DMS79 treated with DMSO at 0.1 percent for 48 hours (cell line): ENCODE results near the gene ANO9.

Source experiments
- DNase-seq: peaks from one replicate; lab custom pipeline; 2025; lab: John Stamatoyannopoulos, UW

The ANO9 gene

GRCh38 chr11:382081-382629, 59.7 kb downstream of the ANO9 start:
- DNase-seq, result no peak

DNA sequence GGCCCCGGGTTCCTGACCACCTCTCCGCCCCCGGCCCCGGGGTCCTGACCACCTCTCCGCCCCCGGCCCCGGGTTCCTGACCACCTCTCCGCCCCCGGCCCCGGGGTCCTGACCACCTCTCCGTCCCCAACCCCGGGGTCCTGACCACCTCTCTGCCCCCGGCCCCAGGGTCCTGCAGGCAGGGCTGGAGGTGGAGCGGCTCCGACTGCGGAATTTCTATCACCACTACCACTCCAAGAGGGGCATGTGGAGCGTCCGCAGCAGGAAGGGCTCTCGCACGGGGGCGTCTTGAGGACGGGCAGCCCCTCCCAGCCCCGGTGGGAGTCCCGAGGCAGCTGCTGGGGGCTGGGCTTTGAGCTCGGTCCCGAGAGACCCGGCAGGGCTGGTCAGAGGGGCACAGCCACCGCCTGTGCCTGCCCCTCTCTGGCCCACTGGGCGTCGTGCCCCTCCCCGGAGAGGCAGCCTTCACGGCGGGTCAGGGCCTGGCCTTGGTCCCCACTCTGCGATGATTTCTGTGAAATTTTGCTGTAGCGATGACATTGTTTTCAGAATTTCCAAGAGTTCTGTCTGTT, 60.2 kb downstream of the ANO9 start:
- DNase-seq, result no peak

GRCh38 chr11:380996-381395, 60.8 kb downstream of the ANO9 start:
- no peak for DNase-seq

DNA sequence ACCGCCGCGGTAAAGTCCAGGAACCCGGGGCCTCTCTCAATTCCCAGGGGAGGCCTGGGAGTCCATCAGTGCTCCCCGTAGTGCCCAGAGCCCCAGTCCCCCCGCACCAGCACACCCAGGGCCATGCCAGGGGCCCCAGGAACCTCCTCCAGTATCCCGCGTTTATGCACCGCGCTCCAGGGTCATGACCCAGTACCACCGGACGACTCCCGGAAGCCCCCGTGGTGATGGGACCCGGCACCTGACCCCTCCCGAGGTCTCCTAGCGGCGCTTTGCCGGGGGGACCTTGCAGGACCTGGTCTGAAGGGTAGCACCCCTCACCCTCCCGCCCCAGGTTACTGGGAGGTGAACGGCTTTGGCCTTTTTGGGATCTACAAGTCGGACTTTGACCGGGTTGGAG, 61.3 kb downstream of the ANO9 start:
- DNase-seq, result no peak

DNA sequence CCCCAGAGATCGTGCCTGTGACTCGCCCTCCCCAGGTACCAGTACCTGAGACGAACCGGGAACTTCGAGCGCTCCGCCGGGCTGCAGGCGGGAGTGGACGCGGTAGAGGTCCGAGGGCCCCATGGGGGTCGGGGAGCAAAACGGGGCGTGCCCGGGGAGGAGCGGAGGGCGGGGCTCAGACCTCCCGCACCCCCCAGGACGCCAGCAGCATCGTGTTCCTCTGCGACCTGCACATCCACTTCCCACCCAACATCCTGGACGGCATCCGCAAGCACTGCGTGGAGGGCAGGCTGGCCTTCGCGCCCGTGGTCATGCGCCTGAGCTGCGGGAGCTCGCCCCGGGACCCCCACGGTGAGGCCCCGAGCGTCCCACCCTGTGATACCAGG, 61.7 kb downstream of the ANO9 start:
- no peak for DNase-seq

- no peak for DNase-seq
Measured at GRCh38 chr11:379205-380094, 62.4 kb downstream of the ANO9 start.

DNA sequence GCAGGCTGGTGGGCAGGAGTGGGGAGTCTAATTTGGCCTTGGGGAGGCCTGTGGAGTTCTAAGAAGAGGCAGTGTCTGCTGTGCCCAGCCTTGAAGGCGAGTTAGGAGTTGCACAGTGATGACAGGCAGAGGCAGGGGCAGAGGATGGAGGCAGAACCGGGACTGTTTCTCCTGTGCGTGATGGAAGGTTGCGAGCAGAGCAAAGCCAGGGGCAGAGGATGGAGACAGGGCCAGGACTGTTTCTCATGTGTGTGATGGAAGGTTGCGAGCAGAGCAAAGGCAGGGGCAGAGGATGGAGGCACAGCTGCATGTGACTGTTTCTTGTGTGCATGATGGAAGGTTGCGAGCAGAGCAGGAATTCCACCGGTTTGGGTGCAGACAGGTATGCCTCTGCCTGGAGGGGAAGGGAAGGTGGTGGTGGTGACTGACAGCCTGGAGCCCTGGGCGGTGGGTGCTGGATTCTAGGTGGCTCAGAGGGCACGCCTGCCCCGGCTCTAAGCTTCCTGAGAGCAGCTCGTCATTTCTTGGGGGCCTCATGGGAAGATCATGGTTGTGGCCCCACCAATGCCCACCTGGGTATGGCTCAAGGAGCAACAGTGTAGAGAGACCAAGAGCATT, 63.8 kb downstream of the ANO9 start:
- DNase-seq, result no peak

DNA sequence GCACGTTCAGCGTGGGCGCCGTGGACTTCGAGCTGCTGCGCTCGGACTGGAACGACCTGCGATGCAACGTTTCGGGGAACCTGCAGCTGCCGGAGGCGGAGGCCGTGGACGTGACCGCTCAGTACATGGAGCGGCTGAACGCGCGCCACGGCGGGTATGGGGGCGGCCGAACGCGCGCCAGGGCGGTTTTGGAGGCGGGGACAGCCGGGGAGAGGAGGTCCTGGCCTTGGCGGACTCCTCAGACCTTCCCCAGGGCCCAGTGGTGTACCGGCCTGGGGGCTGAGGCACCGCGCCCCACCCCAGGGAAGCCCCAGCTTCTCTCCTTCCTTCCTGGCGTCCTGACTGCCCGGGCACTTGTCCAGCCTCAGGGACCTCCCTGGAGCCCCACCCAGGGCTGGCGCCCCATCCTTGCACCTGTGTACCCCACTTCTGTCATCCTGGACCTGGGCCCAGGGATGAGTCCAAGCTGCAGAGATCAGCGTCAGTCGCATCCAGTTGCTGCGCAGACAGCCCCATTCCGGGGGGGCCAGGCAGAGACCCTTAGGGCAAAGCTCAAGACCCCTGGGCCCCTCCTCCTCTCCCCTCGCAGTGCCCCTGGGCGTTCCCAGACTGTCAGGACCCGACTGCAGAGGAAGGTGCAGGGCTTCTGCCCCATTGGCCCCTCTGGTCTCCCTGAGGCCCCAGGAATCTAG, 64.5 kb downstream of the ANO9 start:
- no peak for DNase-seq

DNA sequence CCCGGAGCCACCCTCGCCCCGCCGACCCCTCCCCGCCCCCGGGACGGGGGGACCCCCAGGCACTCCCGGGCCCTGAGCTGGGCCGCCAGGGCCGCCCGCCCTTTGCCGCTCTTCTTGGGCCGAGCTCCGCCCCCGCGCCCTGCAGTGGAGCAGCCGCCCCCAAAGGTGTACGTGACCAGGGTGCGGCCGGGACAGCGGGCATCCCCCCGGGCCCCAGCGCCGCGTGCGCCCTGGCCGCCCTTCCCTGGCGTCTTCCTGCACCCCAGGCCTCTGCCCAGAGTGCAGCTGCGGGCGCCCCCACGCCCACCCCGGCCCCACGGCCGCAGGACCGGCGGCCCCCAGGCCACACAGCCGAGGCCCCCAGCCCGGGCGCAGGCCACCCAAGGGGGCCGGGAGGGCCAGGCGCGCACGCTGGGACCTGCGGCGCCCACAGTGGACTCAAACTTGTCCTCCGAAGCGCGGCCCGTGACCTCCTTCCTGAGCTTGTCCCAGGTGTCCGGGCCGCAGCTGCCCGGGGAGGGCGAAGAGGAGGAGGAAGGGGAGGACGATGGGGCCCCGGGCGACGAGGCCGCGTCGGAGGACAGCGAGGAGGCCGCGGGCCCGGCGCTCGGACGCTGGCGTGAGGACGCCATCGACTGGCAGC, 65.2 kb downstream of the ANO9 start:
- no peak for DNase-seq

DNA sequence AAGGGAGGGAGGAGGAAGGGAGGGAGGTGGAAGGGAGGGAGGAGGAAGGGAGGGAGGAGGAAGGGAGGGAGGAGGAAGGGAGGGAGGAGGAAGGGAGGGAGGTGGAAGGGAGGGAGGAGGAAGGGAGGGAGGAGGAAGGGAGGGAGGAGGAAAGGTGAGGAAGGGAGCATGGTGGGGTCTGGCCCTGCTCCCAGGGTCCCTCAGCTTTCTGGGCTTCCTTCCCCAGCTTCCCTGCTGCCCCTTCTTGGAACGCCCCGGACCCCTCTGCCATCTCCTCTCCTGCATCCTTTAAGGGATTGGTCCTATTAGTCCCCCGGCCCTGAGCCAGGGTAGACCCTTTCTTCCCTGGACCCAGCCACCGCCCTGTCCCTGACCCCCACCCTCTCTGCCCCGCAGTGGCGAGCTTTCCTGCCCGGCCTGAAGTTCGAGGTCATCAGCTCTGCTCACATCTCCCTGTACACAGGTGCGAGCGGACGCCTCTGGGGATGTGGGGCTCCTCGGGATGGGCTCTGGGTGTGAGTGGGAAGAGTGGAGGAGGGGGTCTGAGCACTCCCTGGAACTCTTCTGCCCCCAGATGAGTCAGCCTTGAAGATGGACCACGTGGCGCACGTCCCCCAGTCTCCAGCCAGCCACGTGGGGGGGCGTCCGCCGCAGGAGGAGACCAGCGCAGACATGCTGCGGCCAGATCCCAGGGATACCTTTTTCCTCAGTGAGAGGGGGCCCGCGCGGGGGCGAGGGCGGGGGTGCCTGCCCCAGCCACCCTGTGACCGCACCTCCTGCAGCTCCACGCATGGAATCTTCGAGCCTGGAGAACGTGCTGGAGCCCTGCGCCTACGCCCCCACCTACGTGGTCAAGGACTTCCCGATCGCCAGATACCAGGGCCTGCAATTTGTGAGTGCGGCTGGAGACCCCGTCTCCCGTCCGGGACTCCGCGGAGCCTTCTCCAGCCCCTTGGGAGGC, 66.5 kb downstream of the ANO9 start:
- DNase-seq, result no peak

DNA sequence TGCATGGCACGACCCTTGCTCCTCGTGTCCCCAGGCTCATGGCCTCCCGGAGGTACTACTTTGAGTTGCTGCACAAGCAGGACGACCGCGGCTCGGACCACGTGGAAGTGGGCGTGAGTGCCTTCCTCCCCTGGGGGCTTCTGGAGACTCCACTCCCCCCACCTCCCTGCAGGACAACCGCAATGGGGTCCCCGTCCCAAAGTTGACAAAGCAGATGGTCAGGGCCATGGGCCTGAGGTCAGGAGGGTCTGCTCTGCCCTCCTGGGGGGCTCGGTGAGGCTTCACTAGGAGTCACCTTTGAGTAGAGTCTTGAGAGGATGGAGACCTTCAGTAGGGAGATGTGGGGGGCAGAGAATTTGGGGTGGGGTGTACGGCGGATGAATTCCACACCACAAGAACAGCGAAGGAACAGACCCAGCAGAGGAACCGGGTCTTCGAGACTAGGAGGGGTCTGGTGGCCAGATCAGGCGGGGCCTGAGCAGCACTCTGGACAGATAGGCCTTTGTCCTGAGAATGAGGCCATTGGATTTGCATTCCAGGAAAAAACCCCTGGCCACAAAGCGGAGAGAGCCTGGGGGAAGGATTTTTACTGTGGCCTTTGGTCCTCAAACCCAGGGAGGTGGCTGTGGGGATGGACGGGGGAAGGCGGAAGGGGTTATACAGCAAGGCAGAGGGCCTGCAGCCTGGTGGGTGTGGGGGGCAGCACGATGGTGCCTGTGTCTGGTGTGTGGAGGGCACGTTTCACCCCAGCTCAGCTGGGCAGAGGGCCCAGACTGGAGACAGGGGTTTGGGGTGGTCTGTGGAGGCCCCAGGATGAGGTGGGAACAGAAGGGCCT, 67.9 kb downstream of the ANO9 start:
- DNase-seq, result no peak

DNA sequence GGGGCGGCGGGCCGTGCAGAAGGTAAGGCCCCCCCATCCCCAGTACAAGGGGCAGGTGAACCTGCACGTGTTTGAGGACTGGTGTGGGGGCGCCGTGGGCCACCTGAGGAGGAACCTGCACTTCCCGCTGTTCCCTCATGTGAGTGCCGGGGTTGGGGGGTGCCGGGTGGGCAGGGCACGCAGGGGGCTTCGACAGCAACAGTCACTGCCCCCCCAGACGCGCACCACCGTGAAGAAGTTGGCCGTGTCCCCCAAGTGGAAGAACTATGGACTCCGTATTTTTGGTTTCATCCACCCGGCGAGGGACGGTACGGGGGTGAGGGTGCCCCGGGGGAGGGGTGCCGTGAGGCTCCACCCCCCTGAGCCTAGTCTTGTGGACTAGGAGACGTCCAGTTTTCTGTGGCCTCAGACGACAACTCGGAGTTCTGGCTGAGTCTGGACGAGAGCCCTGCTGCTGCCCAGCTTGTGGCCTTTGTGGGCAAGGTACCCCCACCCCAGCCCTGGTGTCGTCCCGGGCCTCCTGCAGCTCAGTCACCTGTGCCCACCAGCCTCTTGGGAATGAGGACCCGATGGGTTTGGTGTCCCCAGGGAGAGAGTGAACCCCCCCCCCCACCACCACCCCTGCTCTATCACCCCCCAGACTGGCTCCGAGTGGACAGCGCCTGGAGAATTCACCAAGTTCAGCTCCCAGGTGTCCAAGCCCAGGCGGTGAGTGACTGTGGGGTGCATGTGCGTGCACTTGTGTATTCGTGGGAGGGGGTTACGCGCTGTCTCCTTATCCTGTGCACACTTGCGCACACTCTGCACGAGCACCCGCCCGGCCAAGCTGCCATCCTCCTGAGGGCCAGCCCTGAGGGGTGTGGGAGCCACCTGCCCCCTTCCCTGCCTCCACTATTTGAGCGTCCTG, 68.7 kb downstream of the ANO9 start:
- DNase-seq, result no peak

- DNase-seq, result no peak
Measured at GRCh38 chr11:371716-372590, 69.9 kb downstream of the ANO9 start.

- no peak for DNase-seq
Measured at GRCh38 chr11:371051-371450, 70.8 kb downstream of the ANO9 start.

- DNase-seq, result no peak
Measured at GRCh38 chr11:370070-370941, 71.5 kb downstream of the ANO9 start.

DNA sequence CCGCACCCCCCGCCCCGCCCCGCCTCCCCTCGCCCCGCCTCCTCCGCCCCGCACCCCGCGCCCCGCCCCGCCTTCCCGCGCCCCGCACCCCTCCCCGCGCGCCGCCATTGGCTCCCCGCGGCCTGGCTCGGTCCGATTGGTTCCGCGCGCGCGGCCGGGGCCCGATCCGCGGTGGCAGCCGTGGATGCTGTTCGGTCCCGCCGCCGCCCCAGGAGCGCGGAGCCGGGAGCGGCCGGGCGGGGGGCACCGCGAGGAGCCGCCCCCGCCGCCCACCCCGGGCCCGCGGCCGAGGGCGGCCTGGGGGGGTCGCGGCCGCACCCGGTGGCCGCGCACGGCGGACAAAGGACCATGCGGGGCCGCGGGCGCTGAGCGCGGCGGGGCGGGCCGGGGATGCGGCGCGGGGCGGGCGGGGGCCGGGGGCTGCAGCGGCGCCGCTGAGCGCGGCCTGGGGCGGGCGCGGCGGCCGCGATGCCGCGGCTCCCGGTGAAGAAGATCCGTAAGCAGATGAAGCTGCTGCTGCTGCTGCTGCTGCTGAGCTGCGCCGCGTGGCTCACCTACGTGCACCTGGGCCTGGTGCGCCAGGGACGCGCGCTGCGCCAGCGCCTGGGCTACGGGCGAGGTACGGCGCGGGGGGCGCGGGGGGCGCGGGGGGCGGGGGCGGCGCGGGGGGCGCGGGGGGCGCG, 72.3 kb downstream of the ANO9 start, which contains the start of gene B4GALNT4:
B4GALNT4 (plus strand) TSS at position 164 of the 683 bp plus-strand sequence; CDS start at position 469, 305 bp downstream.
- no peak for DNase-seq
